ENCODE measurements around the gene SLC27A2.
"Not testable (repeated sequence)": the region's sequence is repeated elsewhere in the genome, so short reads cannot be mapped to it uniquely, and the experiment has no call there.

Gene SLC27A2

GRCh38 chr15:50168783-50169411 lies 13.1 kb upstream of the SLC27A2 start:
- in situ Hi-C loops (cut with HindIII; ENCODE audit: low sequenced_read_pairs) = no loop called here
- TF ChIP-seq, protein P1, sequence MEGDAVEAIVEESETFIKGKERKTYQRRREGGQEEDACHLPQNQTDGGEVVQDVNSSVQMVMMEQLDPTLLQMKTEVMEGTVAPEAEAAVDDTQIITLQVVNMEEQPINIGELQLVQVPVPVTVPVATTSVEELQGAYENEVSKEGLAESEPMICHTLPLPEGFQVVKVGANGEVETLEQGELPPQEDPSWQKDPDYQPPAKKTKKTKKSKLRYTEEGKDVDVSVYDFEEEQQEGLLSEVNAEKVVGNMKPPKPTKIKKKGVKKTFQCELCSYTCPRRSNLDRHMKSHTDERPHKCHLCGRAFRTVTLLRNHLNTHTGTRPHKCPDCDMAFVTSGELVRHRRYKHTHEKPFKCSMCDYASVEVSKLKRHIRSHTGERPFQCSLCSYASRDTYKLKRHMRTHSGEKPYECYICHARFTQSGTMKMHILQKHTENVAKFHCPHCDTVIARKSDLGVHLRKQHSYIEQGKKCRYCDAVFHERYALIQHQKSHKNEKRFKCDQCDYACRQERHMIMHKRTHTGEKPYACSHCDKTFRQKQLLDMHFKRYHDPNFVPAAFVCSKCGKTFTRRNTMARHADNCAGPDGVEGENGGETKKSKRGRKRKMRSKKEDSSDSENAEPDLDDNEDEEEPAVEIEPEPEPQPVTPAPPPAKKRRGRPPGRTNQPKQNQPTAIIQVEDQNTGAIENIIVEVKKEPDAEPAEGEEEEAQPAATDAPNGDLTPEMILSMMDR (IDR thresholded peaks at IDR 0.05; ENCODE audit: low read depth, low read length, missing control alignments) = no peak
- no peak overlapping the region for H3K4me3 ChIP-seq (ENCODE audit: low read depth, low read length)
- DNase-seq (ENCODE audit: low read depth) = no peak

- H3K4me3 ChIP-seq (ENCODE audit: low read depth, low read length); in situ Hi-C loops (cut with HindIII; ENCODE audit: low sequenced_read_pairs); DNase-seq (ENCODE audit: low read depth): not testable (repeated sequence)
Observed at GRCh38 chr15:50172360-50172895, 9.6 kb upstream of the SLC27A2 start.

- H3K4me3 ChIP-seq (ENCODE audit: low read depth, low read length) = no peak overlapping the region
- DNase-seq (ENCODE audit: low read depth) = no peak
- in situ Hi-C loops (cut with HindIII; ENCODE audit: low sequenced_read_pairs) = no loop called here
- TF ChIP-seq, protein P1 (IDR thresholded peaks at IDR 0.05; ENCODE audit: low read depth, low read length, missing control alignments) = no peak
Observed at GRCh38 chr15:50176869-50177268, 5.1 kb upstream of the SLC27A2 start.

DNA sequence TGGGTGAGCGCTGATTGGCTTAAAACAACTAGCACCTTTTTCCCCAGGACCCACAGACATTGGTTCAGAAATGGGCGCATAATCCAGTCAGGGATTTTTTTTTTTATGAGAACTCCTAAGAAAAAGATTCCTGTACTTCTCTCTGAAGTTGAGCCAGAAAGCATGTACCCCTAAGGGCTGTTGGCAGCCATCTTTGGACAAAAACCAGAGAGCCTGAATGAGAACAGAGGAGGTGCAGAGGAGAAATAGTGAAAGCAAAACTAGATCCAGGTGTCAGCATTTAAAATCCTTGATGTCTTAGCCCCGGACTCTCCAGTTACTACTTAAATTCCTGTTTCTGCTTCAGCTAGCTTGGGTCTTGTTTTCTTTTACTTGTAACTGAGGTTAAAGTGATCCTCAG lies 1.9 kb upstream of the SLC27A2 start:
- DNase-seq (ENCODE audit: low read depth) = no peak
- TF ChIP-seq, protein P1 (IDR thresholded peaks at IDR 0.05; ENCODE audit: low read depth, low read length, missing control alignments) = no peak
- no peak overlapping the region for H3K4me3 ChIP-seq (ENCODE audit: low read depth, low read length)
- in situ Hi-C loops (cut with HindIII; ENCODE audit: low sequenced_read_pairs) = no loop called here

- no peak for DNase-seq (ENCODE audit: low read depth)
- in situ Hi-C loops (cut with HindIII; ENCODE audit: low sequenced_read_pairs) = no loop called here
- no peak overlapping the region for H3K4me3 ChIP-seq (ENCODE audit: low read depth, low read length)
- TF ChIP-seq, protein P1 (IDR thresholded peaks at IDR 0.05; ENCODE audit: low read depth, low read length, missing control alignments) = no peak
Observed at GRCh38 chr15:50180582-50180981, 1.4 kb upstream of the SLC27A2 start.

- H3K4me3 ChIP-seq (ENCODE audit: low read depth, low read length) = peak overlapping the region; percentile 38
- TF ChIP-seq, protein P1 (IDR thresholded peaks at IDR 0.05; ENCODE audit: low read depth, low read length, missing control alignments) = no peak
- in situ Hi-C loops (cut with HindIII; ENCODE audit: low sequenced_read_pairs) = no loop called here
- no peak for DNase-seq (ENCODE audit: low read depth)
Observed at GRCh38 chr15:50181201-50181968, 611 bp upstream of the SLC27A2 start.

Data from astrocyte of the cerebellum (primary cell).